ENCODE results near the gene NIM1K. TPM values are rescaled to one million over a fixed set of nuclear protein-coding genes. Genes with fewer than 3 reads are reported as not detected.
A peak's percentile ranks its signal among the peaks of the same experiment; 100 is the strongest.

Gene NIM1K
- total RNA-seq, 1 donor from 2014 or later = 6.0 TPM

DNA sequence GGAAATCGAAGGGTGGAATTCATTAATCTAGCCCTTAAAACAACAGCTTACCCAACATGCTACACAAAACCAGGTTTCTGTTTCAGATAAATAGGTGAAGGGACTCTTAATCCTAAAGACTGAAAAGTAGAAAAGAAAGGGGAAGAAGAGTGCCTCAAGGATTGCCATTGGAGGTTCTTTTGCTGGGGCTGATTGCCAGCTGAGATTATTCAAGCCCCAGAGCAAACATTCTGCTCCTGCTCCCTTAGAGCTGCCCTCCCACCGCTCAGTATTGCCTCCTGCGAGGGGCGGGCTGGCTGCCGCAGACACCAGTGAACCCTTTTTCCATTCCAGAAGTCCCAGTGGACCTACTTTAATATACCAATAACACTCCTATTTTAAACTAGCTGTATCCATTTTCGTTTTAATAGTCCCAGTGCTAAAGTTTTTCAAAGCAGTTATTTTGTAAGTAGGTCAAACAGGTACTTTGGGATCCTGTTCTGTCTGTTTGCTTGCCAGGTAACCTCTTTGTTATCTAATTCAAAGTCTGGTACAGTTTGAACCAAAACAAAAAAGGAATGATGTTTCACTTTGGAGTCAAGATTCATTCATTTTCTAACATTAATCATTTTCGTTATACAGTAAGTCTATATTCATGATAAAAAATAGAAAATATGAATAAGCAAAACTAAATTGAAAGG, 82.5 kb downstream of the NIM1K start:
- peak; percentile 69 for ATAC-seq
- H3K9me3 ChIP-seq = no peaks in the 10 kb centered on the region
- H3K4me1 ChIP-seq = no peaks in the 10 kb centered on the region
- intact Hi-C loops (cut with DNase I) = no loop called here
- DNase-seq = peak; percentile 63
- H3K27ac ChIP-seq = no peak overlapping the region
- no peaks in the 10 kb centered on the region for H3K27me3 ChIP-seq
- H3K36me3 ChIP-seq = no peaks in the 10 kb centered on the region
- H3K4me3 ChIP-seq = no peak overlapping the region
- TF ChIP-seq, protein P1, sequence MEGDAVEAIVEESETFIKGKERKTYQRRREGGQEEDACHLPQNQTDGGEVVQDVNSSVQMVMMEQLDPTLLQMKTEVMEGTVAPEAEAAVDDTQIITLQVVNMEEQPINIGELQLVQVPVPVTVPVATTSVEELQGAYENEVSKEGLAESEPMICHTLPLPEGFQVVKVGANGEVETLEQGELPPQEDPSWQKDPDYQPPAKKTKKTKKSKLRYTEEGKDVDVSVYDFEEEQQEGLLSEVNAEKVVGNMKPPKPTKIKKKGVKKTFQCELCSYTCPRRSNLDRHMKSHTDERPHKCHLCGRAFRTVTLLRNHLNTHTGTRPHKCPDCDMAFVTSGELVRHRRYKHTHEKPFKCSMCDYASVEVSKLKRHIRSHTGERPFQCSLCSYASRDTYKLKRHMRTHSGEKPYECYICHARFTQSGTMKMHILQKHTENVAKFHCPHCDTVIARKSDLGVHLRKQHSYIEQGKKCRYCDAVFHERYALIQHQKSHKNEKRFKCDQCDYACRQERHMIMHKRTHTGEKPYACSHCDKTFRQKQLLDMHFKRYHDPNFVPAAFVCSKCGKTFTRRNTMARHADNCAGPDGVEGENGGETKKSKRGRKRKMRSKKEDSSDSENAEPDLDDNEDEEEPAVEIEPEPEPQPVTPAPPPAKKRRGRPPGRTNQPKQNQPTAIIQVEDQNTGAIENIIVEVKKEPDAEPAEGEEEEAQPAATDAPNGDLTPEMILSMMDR (IDR thresholded peaks at IDR 0.05) = no peak

DNA sequence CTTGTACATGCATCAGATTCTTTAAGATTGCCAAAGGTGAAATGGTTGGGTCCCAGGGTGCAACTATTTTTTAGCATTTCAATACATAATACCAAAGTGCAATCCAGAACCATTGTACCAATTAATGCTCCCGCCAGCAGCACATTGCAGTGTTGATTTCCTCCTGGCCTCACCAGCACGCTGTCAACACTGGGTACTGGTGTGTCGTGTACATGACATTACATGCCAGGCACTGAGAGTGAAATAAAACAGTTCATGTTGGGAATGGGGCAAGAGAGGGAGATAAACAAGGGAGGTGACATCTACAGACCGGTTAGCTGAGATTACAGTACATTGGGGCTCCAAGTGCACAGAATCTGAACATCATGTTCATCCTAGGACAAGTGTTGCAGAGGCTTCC, 83.4 kb downstream of the NIM1K start:
- no peak for ATAC-seq

GRCh38 chr5:43279548-43280274, 87.7 kb downstream of the NIM1K start:
- Histone ChIP-seq H3K27ac (no peak overlapping the region), H3K27me3 (no peaks in the 10 kb centered on the region), H3K4me1 (no peaks in the 10 kb centered on the region), H3K9me3 (no peaks in the 10 kb centered on the region), H3K4me3 (no peak overlapping the region), H3K36me3 (no peaks in the 10 kb centered on the region)
- DNase-seq = no peak
- intact Hi-C loops (cut with DNase I) = no loop called here
- TF ChIP-seq, protein P1 (IDR thresholded peaks at IDR 0.05) = no peak
- no peak for ATAC-seq

More for the DNA sequence above, 83.4 kb downstream of the NIM1K start:
- H3K27me3 ChIP-seq = no peaks in the 10 kb centered on the region
- DNase-seq = no peak
- no peak overlapping the region for H3K27ac ChIP-seq
- no peaks in the 10 kb centered on the region for H3K4me1 ChIP-seq
- TF ChIP-seq, protein P1 (IDR thresholded peaks at IDR 0.05) = no peak
- no peaks in the 10 kb centered on the region for H3K9me3 ChIP-seq
- no peak overlapping the region for H3K4me3 ChIP-seq
- intact Hi-C loops (cut with DNase I) = no loop called here
- H3K36me3 ChIP-seq = no peaks in the 10 kb centered on the region

GRCh38 chr5:43281840-43282658, 90.0 kb downstream of the NIM1K start:
- DNase-seq = no peak
- intact Hi-C loops (cut with DNase I) = no loop called here
- H3K27me3 ChIP-seq = no peaks in the 10 kb centered on the region
- H3K4me3 ChIP-seq = no peak overlapping the region
- no peak for ATAC-seq
- no peaks in the 10 kb centered on the region for H3K4me1 ChIP-seq
- TF ChIP-seq, protein P1 (IDR thresholded peaks at IDR 0.05) = no peak
- H3K36me3 ChIP-seq = no peaks in the 10 kb centered on the region
- no peak overlapping the region for H3K27ac ChIP-seq
- H3K9me3 ChIP-seq = no peaks in the 10 kb centered on the region

DNA sequence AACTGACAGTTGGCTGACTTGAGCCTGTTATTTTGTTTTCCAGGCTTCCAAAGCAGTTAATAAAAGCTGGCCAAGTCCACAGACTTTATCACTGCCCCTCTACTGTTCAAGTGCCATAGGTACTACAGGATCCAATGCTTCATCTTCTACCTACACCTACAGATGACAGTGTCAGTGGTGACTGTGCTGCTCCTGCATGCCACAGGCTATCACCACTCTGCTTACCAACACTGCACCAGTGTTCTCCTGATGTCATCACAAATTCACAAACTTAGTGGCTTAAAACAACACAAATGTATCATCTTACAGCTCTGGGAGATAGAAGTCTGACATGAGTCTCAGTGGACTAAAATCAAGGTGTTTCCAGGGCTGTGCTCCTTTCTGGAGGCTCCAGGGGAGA, 94.6 kb downstream of the NIM1K start:
- no peaks in the 10 kb centered on the region for H3K4me1 ChIP-seq
- ATAC-seq = no peak
- H3K9me3 ChIP-seq = no peaks in the 10 kb centered on the region
- no peak overlapping the region for H3K27ac ChIP-seq
- TF ChIP-seq, protein P1 (IDR thresholded peaks at IDR 0.05) = no peak
- no peak overlapping the region for H3K4me3 ChIP-seq
- H3K36me3 ChIP-seq = peaks cover 43% of the 10 kb centered on the region
- no peak for DNase-seq
- intact Hi-C loops (cut with DNase I) = no loop called here
- no peaks in the 10 kb centered on the region for H3K27me3 ChIP-seq
